Measurements from ENCODE around the gene EPHA1. TPM values are rescaled to one million over a fixed set of nuclear protein-coding genes. Genes with fewer than 3 reads are reported as not detected.

EPHA1 gene
- total and polyA plus RNA-seq, 4 donors: 10.3 to 21.0 (median 11.3) TPM

GRCh38 chr7:143381427-143382125 is 27.1 kb downstream of the EPHA1 start:
- Histone ChIP-seq H3K27me3 (ENCODE audit: control insufficient read depth in 4 of 4, insufficient read depth in 4 of 4, low read length in 3 of 4) (no peaks in the 10 kb centered on the region), H3K4me1 (ENCODE audit: control insufficient read depth in 4 of 4, insufficient read depth in 4 of 4, low read length in 3 of 4) (peaks cover 18 to 60% (median 47%) of the 10 kb centered on the region in 4 donors), H3K9ac (ENCODE audit: low read depth in 1 of 2, low read length in 2 of 2) (peak overlapping the region; percentile 76 to 92), H3K36me3 (ENCODE audit: control insufficient read depth in 4 of 4, insufficient read depth in 3 of 4, low read depth in 1 of 4, low read length in 3 of 4) (no peaks in the 10 kb centered on the region), H3K9me3 (ENCODE audit: control insufficient read depth in 4 of 4, low read length in 3 of 4) (no peaks in the 10 kb centered on the region), H3K4me3 (ENCODE audit: low read depth in 1 of 3, low read length in 3 of 3) (peak overlapping the region; percentile 84 to 92 (median 87)), H3K27ac (ENCODE audit: low read depth in 1 of 2, low read length in 2 of 2) (peak overlapping the region; percentile 96 to 98)
- TF ChIP-seq HNF4G (IDR thresholded peaks at IDR 0.05): no peak
- no peak for TF ChIP-seq CTCF (IDR thresholded peaks at IDR 0.05; ENCODE audit: low read depth, low read length, missing input control)
- no peak for TF ChIP-seq TAF1 (conservative IDR thresholded peaks at IDR 0.05)
- no peak for TF ChIP-seq RXRA (IDR thresholded peaks at IDR 0.05)
- no peak for TF ChIP-seq JUND (IDR thresholded peaks at IDR 0.05)
- TF ChIP-seq GABPA (IDR thresholded peaks at IDR 0.05 in 1 of 2, conservative IDR thresholded peaks at IDR 0.05 in 1 of 2): no peak
- no peak for TF ChIP-seq SP1 (IDR thresholded peaks at IDR 0.05)
- no peak for TF ChIP-seq FOXA1 (IDR thresholded peaks at IDR 0.05)
- under 1% methylated on average over 64 of the region's 64 CpGs for WGBS
- peak; percentile 71 for DNase-seq (ENCODE audit: low spot score)

GRCh38 chr7:143380646-143381426 is 27.8 kb downstream of the EPHA1 start, which contains the start of gene ZYX:
ZYX (plus strand) TSS chr7:143381345; CDS start chr7:143381572, 227 bp downstream.
- Histone ChIP-seq H3K4me3 (ENCODE audit: low read depth in 1 of 3, low read length in 3 of 3) (peak within 1 kb of the TSS; percentile 84 to 92 (median 87)), H3K4me1 (ENCODE audit: control insufficient read depth in 4 of 4, insufficient read depth in 4 of 4, low read length in 3 of 4) (peaks cover 18 to 52% (median 40%) of the 10 kb centered on the region in 4 donors), H3K9ac (ENCODE audit: low read depth in 1 of 2, low read length in 2 of 2) (peak within 1 kb of the TSS; percentile 76 to 92), H3K27ac (ENCODE audit: low read depth in 1 of 2, low read length in 2 of 2) (peak within 1 kb of the TSS; percentile 96 to 98), H3K36me3 (ENCODE audit: control insufficient read depth in 4 of 4, insufficient read depth in 3 of 4, low read depth in 1 of 4, low read length in 3 of 4) (no peaks in the 10 kb centered on the region), H3K27me3 (ENCODE audit: control insufficient read depth in 4 of 4, insufficient read depth in 4 of 4, low read length in 3 of 4) (no peaks in the 10 kb centered on the region), H3K9me3 (ENCODE audit: control insufficient read depth in 4 of 4, low read length in 3 of 4) (no peaks in the 10 kb centered on the region)
- under 1% methylated on average over 72 of the region's 72 CpGs for WGBS
- peak in 1 of 2 donors; percentile 24 for TF ChIP-seq RAD21 (IDR thresholded peaks at IDR 0.05)
- TF ChIP-seq ATF3 (IDR thresholded peaks at IDR 0.05): no peak
- TF ChIP-seq HNF4A (conservative IDR thresholded peaks at IDR 0.05): peak in 1 of 2 donors; percentile 5
- no peak for TF ChIP-seq MAX (IDR thresholded peaks at IDR 0.05)
- TF ChIP-seq EGR1 (IDR thresholded peaks at IDR 0.05; ENCODE audit: low read depth in 2 of 2): peak; percentile 38 to 85
- TF ChIP-seq RXRA (IDR thresholded peaks at IDR 0.05): peak in 1 of 2 donors; percentile 15
- TF ChIP-seq GABPA (IDR thresholded peaks at IDR 0.05 in 1 of 2, conservative IDR thresholded peaks at IDR 0.05 in 1 of 2): no peak
- no peak for TF ChIP-seq CTCF (IDR thresholded peaks at IDR 0.05; ENCODE audit: low read depth, low read length, missing input control)
- peak; percentile 15 for TF ChIP-seq YY1 (IDR thresholded peaks at IDR 0.05)
- TF ChIP-seq REST (IDR thresholded peaks at IDR 0.05): no peak
- TF ChIP-seq HNF4G (IDR thresholded peaks at IDR 0.05): no peak
- TF ChIP-seq TAF1 (conservative IDR thresholded peaks at IDR 0.05): peak; percentile 40
- TF ChIP-seq JUND (IDR thresholded peaks at IDR 0.05): peak in 1 of 2 donors; percentile 21
- DNase-seq (ENCODE audit: low spot score): peak; percentile 84
